DND-41 (cell line): Measurements from ENCODE around the gene RBMS1.

Experiments used
- EZH2 ChIP-seq: IDR thresholded peaks from 3 replicates; pipeline ENCODE4 v1.6.1; 2012; ENCODE audit warnings: borderline replicate concordance, low read depth, mild to moderate bottlenecking, moderate library complexity, low read length, inconsistent platforms; ENCODE audit not compliant: severe bottlenecking
- TF ChIP-seq, protein P1 (sequence below): IDR thresholded peaks from 2 replicates; pipeline ENCODE4 v1.5.1; 2012; ENCODE audit warnings: borderline replicate concordance, low read length, moderate library complexity, mild to moderate bottlenecking; ENCODE audit not compliant: poor library complexity, severe bottlenecking; ENCODE audit errors: extremely low read depth

DNA sequence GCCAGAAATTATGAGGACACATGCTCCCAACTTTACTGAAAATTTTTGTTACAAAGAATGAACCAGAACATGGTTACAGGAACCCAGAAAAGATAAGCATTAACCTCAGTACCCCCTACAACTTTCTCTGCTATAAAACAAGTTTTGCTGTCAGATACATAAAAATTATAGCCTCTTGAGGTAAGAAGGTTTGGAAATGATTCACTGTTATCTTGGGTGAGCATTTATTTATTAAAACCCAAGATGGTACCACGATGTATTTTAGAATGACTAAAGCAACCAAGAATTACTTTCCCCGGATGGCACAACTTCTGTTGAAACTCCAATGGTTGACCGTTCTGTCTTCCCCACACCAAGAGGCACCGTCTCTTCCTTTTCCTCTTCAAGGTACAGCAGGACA is 72.9 kb downstream of the RBMS1 start:
- TF ChIP-seq, protein P1, sequence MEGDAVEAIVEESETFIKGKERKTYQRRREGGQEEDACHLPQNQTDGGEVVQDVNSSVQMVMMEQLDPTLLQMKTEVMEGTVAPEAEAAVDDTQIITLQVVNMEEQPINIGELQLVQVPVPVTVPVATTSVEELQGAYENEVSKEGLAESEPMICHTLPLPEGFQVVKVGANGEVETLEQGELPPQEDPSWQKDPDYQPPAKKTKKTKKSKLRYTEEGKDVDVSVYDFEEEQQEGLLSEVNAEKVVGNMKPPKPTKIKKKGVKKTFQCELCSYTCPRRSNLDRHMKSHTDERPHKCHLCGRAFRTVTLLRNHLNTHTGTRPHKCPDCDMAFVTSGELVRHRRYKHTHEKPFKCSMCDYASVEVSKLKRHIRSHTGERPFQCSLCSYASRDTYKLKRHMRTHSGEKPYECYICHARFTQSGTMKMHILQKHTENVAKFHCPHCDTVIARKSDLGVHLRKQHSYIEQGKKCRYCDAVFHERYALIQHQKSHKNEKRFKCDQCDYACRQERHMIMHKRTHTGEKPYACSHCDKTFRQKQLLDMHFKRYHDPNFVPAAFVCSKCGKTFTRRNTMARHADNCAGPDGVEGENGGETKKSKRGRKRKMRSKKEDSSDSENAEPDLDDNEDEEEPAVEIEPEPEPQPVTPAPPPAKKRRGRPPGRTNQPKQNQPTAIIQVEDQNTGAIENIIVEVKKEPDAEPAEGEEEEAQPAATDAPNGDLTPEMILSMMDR: no peak
- TF ChIP-seq EZH2: no peak
